Activated CD4-positive, alpha-beta T cell treated with anti-CD3 and anti-CD28 coated beads, Interleukin-10, Interleukin-2, amounts not matched to agents 100 ng/mL and 50 ng/mL, durations not matched to agents 16 hours and 8 hours (primary cell): Measurements from ENCODE around the gene CDV3.

Source experiments
- DNase-seq: peaks from one replicate; pipeline ENCODE4 v3.0.0-alpha.2; 2020

The CDV3 gene

GRCh38 chr3:133570139-133570936, 3.1 kb upstream of the CDV3 start:
- no peak for DNase-seq

GRCh38 chr3:133570937-133571320, 2.6 kb upstream of the CDV3 start:
- DNase-seq = no peak

GRCh38 chr3:133572158-133573053, 1.1 kb upstream of the CDV3 start:
- peak; percentile 71 for DNase-seq

- peak; percentile 100 for DNase-seq
Measured at GRCh38 chr3:133573054-133573628, 345 bp upstream of the CDV3 start.

GRCh38 chr3:133574260-133574881, 885 bp downstream of the CDV3 start:
- peak; percentile 90 for DNase-seq

- peak; percentile 25 for DNase-seq
Measured at GRCh38 chr3:133575086-133575485, 1.6 kb downstream of the CDV3 start.

- no peak for DNase-seq
Measured at GRCh38 chr3:133576169-133576568, 2.7 kb downstream of the CDV3 start.

GRCh38 chr3:133578548-133579191, 5.2 kb downstream of the CDV3 start:
- DNase-seq = no peak

- no peak for DNase-seq
Measured at GRCh38 chr3:133583396-133583795, 9.9 kb downstream of the CDV3 start.

- DNase-seq = no peak
Measured at GRCh38 chr3:133588035-133588434, 14.5 kb downstream of the CDV3 start.

- DNase-seq = no peak
Measured at GRCh38 chr3:133588784-133589465, 15.4 kb downstream of the CDV3 start.

- no peak for DNase-seq
Measured at GRCh38 chr3:133589503-133589902, 16.0 kb downstream of the CDV3 start.

- DNase-seq = no peak
Measured at GRCh38 chr3:133591271-133591742, 17.8 kb downstream of the CDV3 start.

- DNase-seq = no peak
Measured at GRCh38 chr3:133592843-133593242, 19.4 kb downstream of the CDV3 start.

- no peak for DNase-seq
Measured at GRCh38 chr3:133593243-133593642, 19.8 kb downstream of the CDV3 start.

- peak; percentile 47 for DNase-seq
Measured at GRCh38 chr3:133595341-133595740, 21.9 kb downstream of the CDV3 start.

GRCh38 chr3:133598405-133598804, 24.9 kb downstream of the CDV3 start:
- DNase-seq = no peak

GRCh38 chr3:133599280-133599679, 25.8 kb downstream of the CDV3 start:
- no peak for DNase-seq

- no peak for DNase-seq
Measured at GRCh38 chr3:133600572-133601081, 27.1 kb downstream of the CDV3 start.

- DNase-seq = no peak
Measured at GRCh38 chr3:133606342-133606741, 32.9 kb downstream of the CDV3 start.

- no peak for DNase-seq
Measured at GRCh38 chr3:133606902-133607301, 33.4 kb downstream of the CDV3 start.

GRCh38 chr3:133607816-133608215, 34.3 kb downstream of the CDV3 start:
- DNase-seq = no peak
